ENCODE data around the gene CACNA1H. TPM values are rescaled to one million over a fixed set of nuclear protein-coding genes. Genes with fewer than 3 reads are reported as not detected.

Gene CACNA1H
- total RNA-seq, 2 experiments from 2014 or later: 0.27 to 0.34 TPM

GRCh38 chr16:1107731-1108130 is 45.2 kb upstream of the CACNA1H start:
- no peak for ATAC-seq
- ChIA-PET POLR2A (no interaction called here), CTCF (no interaction called here)
- TF ChIP-seq, protein P1, sequence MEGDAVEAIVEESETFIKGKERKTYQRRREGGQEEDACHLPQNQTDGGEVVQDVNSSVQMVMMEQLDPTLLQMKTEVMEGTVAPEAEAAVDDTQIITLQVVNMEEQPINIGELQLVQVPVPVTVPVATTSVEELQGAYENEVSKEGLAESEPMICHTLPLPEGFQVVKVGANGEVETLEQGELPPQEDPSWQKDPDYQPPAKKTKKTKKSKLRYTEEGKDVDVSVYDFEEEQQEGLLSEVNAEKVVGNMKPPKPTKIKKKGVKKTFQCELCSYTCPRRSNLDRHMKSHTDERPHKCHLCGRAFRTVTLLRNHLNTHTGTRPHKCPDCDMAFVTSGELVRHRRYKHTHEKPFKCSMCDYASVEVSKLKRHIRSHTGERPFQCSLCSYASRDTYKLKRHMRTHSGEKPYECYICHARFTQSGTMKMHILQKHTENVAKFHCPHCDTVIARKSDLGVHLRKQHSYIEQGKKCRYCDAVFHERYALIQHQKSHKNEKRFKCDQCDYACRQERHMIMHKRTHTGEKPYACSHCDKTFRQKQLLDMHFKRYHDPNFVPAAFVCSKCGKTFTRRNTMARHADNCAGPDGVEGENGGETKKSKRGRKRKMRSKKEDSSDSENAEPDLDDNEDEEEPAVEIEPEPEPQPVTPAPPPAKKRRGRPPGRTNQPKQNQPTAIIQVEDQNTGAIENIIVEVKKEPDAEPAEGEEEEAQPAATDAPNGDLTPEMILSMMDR (IDR thresholded peaks at IDR 0.05): no peak
- intact Hi-C loops (cut with micrococcal nuclease): no loop called here
- no peaks in the 10 kb centered on the region for H3K9me3 Mint-ChIP-seq
- H3K27me3 Mint-ChIP-seq: peaks cover 8% of the 10 kb centered on the region
- H3K4me1 Mint-ChIP-seq (ENCODE audit: low read depth): no peaks in the 10 kb centered on the region
- H3K27ac Mint-ChIP-seq: no peak overlapping the region
- no peak overlapping the region for H3K4me3 Mint-ChIP-seq
- no peak for DNase-seq
- no peaks in the 10 kb centered on the region for H3K36me3 Mint-ChIP-seq (ENCODE audit: low read depth)

GRCh38 chr16:1108299-1109252 is 44.3 kb upstream of the CACNA1H start:
- H3K4me1 Mint-ChIP-seq (ENCODE audit: low read depth): no peaks in the 10 kb centered on the region
- ATAC-seq (no peak), DNase-seq (no peak)
- ChIA-PET CTCF (no interaction called here), POLR2A (no interaction called here)
- no peaks in the 10 kb centered on the region for H3K36me3 Mint-ChIP-seq (ENCODE audit: low read depth)
- no peak overlapping the region for H3K27ac Mint-ChIP-seq
- intact Hi-C loops (cut with micrococcal nuclease): no loop called here
- H3K9me3 Mint-ChIP-seq: no peaks in the 10 kb centered on the region
- TF ChIP-seq, protein P1 (IDR thresholded peaks at IDR 0.05): no peak
- peaks cover 8% of the 10 kb centered on the region for H3K27me3 Mint-ChIP-seq
- no peak overlapping the region for H3K4me3 Mint-ChIP-seq

GRCh38 chr16:1109648-1110047 is 43.3 kb upstream of the CACNA1H start:
- ChIA-PET POLR2A (no interaction called here), CTCF (no interaction called here)
- H3K36me3 Mint-ChIP-seq (ENCODE audit: low read depth): no peaks in the 10 kb centered on the region
- no peaks in the 10 kb centered on the region for H3K9me3 Mint-ChIP-seq
- TF ChIP-seq, protein P1 (IDR thresholded peaks at IDR 0.05): no peak
- intact Hi-C loops (cut with micrococcal nuclease): no loop called here
- no peak for ATAC-seq
- H3K4me1 Mint-ChIP-seq (ENCODE audit: low read depth): no peaks in the 10 kb centered on the region
- H3K27me3 Mint-ChIP-seq: peaks cover 5% of the 10 kb centered on the region
- no peak overlapping the region for H3K4me3 Mint-ChIP-seq
- no peak overlapping the region for H3K27ac Mint-ChIP-seq
- no peak for DNase-seq

GRCh38 chr16:1112506-1113184 is 40.3 kb upstream of the CACNA1H start:
- Mint-ChIP-seq H3K27ac (no peak overlapping the region), H3K36me3 (ENCODE audit: low read depth) (no peaks in the 10 kb centered on the region), H3K9me3 (no peaks in the 10 kb centered on the region), H3K4me1 (ENCODE audit: low read depth) (no peaks in the 10 kb centered on the region), H3K4me3 (no peak overlapping the region), H3K27me3 (peaks cover 3% of the 10 kb centered on the region)
- TF ChIP-seq, protein P1 (IDR thresholded peaks at IDR 0.05): no peak
- CTCF ChIA-PET: no interaction called here
- POLR2A ChIA-PET: no interaction called here
- ATAC-seq: no peak
- DNase-seq: no peak
- intact Hi-C loops (cut with micrococcal nuclease): no loop called here

DNA sequence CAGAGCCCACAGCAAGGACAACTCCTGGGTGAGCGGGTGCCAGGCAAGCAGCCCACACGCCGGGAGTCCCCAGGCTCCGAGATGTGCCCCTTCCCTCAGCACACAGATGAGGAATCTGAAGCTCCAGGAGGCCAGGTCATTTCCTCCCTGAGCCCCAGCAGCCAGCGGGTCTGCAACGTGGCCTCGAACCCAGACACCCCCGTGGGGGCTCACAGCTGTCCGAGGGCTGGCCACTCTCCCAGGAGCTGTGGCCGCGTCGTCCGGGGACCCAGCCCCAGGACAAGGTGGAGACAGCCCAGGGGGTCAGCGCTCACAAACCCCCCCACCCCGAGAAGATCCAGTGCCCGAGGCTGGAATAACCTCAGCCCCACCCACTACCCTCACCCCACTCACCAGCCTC is 39.4 kb upstream of the CACNA1H start:
- H3K9me3 Mint-ChIP-seq: no peaks in the 10 kb centered on the region
- CTCF ChIA-PET: interaction anchor here (0.6 kb wide), 1 partner anchor 765 kb away, joined by 3 read pairs; no protein-coding TSS in a partner anchor
- no peak overlapping the region for H3K27ac Mint-ChIP-seq
- POLR2A ChIA-PET: no interaction called here
- H3K4me1 Mint-ChIP-seq (ENCODE audit: low read depth): no peaks in the 10 kb centered on the region
- ATAC-seq (no peak), DNase-seq (no peak)
- TF ChIP-seq, protein P1 (IDR thresholded peaks at IDR 0.05): no peak
- intact Hi-C loops (cut with micrococcal nuclease): no loop called here
- peaks cover 1% of the 10 kb centered on the region for H3K27me3 Mint-ChIP-seq
- no peaks in the 10 kb centered on the region for H3K36me3 Mint-ChIP-seq (ENCODE audit: low read depth)
- no peak overlapping the region for H3K4me3 Mint-ChIP-seq

Measured in activated CD8-positive, alpha-beta T cell treated with anti-CD3 and anti-CD28 coated beads for 36 hours (primary cell).